ENCODE results near the gene ZNF174.

- TF ChIP-seq, protein P1, sequence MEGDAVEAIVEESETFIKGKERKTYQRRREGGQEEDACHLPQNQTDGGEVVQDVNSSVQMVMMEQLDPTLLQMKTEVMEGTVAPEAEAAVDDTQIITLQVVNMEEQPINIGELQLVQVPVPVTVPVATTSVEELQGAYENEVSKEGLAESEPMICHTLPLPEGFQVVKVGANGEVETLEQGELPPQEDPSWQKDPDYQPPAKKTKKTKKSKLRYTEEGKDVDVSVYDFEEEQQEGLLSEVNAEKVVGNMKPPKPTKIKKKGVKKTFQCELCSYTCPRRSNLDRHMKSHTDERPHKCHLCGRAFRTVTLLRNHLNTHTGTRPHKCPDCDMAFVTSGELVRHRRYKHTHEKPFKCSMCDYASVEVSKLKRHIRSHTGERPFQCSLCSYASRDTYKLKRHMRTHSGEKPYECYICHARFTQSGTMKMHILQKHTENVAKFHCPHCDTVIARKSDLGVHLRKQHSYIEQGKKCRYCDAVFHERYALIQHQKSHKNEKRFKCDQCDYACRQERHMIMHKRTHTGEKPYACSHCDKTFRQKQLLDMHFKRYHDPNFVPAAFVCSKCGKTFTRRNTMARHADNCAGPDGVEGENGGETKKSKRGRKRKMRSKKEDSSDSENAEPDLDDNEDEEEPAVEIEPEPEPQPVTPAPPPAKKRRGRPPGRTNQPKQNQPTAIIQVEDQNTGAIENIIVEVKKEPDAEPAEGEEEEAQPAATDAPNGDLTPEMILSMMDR (conservative IDR thresholded peaks at IDR 0.05; ENCODE audit: low read length) = no peak
- TF ChIP-seq EZH2phosphoT487 (IDR thresholded peaks at IDR 0.05; ENCODE audit: borderline replicate concordance) = no peak
These were observed 42.4 kb downstream of the ZNF174 start, which contains the start of the genes NAA60 and ZNF597 for GRCh38 chr16:3443108-3444031.

All from Loucy (cell line).